Astrocyte of the hippocampus (primary cell): Measurements from ENCODE around the gene CHORDC1.
"Not testable (repeated sequence)": the region's sequence is repeated elsewhere in the genome, so short reads cannot be mapped to it uniquely, and the experiment has no call there.

Source experiments
- DNase-seq: peaks from one replicate; pipeline ENCODE4 v3.0.0; 2011; ENCODE audit warnings: low read depth, low spot score

The CHORDC1 gene

DNA sequence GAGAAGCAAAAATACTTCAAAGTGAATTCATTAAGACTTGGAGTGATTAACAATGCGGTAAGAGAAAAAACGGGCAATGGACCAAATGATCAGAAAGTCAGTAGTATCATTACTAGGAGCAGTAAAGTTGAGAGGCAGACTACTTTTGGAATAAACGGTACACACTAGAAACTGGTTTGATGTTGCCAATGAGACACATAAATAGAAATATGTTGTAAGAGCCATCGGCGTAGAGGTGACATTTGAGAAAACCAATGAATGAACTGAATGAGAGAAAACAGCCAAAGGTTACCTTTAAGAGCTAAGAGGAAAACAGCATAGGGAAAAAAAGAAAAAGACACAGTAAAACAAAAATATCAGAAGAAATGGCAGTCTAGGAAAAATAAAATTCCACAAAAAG lies 6.2 kb downstream of the CHORDC1 start:
- DNase-seq, result no peak

DNA sequence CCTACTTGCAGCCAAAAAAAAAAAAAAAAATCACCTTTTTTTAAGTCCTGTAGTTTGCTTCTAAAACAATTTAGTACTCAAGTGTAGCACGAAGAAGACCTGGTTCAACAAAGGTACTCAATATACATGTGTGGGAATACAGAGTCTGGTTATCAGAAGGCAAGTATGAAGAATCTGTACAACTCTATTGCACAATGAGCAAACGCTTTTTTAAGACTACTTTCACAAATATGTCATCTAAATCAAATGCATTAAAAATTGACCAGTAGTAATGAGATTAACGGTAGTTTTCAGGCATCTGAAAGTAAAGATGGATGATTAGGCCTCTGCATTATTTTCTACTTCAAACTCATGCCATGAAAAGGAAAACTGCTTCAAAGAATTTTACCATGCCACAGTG lies 9.5 kb downstream of the CHORDC1 start:
- no peak for DNase-seq

DNA sequence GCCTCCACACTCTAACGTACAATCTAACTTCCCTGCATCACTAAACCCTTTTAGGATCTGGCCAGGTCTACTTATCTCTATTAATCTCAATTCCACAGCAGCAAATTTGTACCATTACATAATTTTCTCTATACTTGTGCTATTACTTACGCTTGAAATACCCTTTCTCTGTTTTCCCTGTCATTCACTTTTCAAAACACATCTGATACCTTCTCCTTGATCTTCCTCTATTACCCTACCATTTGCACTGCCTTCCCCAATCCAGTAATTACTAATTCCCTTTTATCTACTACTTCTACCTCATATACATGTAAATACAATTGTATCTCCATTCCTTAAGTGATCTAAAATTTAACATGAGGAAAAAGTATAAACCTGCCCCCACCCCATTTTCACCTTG lies 14.0 kb downstream of the CHORDC1 start:
- no peak for DNase-seq

DNA sequence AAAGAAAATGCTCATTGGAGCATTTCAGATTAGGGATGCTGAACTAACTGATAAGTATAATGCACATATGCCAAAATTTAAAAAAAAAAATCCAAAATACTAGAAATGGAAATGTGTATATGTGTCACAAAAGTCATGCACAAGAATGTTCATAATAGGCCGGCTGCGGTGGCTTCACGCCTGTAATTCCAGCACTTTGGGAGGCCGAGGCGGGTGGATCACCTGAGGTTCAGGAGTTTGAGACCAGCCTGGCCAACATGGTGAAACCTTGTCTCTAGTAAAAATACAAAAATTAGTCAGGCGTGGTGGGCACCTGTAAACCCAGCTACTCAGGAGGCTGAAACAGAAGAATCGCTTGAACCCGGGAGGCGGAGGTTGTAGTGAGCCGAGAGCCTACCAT lies 14.9 kb downstream of the CHORDC1 start:
- DNase-seq, result not testable (repeated sequence)

DNA sequence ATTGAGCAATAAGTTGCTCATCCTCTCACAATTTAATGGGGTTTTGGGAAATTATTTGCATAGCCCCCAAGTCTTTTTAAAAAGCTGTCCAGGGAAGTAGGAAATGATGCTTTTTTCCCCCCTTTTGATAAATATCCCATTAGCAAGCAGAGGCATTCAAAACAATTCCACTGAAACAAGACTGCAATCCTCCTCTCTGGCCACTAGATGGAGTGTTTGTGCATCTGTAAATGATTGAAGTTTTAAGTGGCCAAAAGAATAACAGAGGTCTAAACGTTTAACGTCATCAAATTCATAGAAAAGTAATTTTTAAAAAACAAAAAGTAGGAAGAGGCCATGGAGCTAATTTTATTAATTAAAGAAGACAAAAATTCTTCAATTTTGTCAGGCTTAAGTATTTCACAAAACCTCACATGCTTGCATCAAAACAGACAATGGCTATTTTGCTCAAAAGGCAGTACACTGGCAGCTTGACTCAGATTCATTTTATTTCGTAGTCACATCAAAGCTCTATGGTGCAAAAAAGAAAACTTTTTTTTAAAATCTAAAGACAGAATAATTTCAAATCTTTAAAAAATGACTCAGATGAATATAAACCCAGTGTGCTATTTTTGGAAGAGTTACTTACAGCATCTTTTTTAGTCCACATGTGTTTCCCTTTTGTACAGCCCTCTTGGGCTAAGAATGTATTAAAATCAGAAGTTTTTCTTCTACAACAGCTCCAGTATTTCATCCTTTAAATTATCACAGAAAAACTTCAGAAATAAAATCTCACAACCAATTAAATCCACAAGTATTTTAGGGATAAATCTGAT lies 17.8 kb downstream of the CHORDC1 start:
- DNase-seq, result peak; percentile 64

DNA sequence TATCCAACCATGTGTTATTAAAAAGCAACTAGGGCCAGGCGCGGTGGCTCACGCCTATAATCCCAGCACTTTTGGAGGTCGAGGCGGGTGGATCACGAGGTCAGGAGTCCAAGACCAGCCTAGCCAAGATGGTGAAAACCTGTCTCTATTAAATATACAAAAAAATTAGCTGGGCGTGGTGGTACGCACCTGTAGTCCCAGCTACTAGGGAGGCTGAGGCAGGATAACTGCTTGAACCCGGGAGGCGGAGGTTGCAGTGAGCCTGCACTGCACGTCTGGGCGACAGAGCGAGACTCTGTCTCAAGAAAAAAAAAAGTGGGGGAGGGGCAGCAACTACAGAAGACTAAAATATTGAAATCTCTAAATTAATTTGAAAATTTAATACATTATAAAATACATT lies 18.4 kb downstream of the CHORDC1 start:
- no peak for DNase-seq

DNA sequence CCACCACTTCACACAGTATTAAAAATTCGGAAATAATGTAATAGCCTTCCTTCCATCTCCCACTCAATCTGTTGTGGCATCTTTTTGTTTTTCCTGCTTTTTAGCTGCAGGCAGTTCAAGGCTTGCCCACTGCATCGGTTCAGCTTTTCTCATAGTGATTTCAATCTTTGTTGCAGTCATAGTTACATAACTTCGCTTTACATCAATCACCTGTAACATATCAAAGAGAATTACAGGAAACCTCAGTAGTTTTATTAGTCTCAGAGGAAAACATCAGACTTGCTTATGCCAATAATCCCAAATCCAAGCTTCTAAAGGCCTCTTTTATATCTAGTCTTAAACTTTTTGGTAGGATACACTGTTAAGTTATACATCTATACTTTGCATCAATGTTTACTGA lies 20.5 kb downstream of the CHORDC1 start:
- no peak for DNase-seq

DNA sequence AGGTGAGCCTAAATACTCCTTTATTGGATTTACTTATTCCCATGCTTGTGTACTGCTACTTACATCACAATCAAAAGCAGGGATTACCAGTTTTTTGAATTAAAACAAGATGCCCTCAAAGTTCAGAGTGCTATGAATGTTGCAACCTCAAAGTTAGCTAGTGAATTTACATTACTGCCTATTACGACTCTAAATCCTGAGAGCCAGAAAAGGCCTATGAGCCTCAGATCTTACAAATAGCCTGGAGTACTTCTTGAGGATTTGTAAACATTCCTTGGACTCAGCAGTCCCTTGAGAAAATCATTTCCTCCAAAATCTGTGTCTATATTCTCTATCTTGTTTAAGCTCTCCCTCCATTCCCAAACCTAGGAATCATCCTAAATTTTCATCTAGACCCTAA lies 25.5 kb downstream of the CHORDC1 start:
- no peak for DNase-seq

DNA sequence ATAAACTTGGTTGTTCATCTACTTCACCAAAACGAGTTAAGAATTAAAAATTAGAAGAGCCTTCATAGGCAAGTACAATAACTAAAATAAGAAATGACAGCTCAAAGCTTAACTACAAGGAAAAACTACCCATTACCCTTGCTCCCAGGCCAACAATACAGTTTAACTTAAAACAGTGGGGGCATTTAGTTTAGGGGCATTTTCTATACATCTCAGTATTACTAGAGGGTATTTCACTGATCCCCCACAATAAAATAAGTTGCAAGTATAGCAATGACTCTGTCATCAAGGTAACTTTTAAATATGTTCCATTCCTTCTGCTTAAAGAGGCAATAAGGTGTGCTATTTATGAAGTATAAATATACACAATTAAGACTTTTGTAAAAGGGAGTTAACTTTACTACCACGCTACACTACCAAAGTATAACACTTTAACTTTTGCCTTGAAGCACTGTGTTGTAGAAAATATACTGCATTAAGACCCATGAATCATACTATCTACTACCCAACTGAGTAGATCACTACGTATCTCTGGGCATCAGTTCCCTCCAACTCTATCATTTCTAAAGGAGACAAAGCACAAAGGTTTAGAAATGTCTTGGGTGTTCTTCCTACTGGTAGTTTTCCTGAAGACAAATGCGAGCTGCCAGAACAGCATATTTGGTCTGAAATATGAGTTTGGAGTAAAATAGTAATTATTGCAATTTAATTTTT lies 29.8 kb downstream of the CHORDC1 start:
- DNase-seq, result no peak

DNA sequence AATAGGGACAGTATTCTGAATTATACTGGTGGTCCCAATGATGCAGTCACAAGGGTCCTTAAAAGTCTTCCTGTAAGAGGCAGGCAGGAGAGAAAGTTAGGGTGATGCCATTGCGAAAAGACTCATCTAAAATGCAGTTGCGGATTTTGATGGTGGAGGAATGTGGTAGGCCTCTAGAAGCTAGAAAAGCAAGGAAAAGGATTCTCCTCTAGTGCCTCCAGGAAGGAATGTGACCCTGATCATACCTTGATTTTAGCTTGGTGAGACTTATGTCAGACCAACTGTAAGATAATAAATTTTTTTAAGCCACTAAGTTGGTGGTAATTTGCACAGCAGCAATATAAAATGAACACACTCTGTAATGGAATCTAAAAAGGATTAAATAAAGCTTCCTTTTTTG lies 33.8 kb downstream of the CHORDC1 start:
- no peak for DNase-seq

DNA sequence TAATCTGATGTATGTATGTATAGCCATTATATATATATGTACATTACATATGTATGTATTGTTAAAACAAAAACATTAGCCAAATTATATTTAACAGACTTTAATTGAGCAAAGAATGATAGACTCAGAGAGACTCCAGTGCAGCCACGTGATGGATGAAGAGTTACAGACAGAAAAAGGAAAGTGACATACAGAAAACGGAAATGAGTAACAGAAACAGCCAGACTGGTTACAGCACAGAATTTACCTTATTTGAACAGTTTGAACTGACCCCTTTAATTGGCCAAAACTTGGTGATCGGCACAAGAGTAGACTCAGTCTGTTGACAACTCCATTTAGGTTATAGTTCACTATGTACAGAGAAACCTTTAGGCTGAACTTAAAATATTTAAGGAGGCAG lies 35.0 kb downstream of the CHORDC1 start:
- DNase-seq, result no peak

DNA sequence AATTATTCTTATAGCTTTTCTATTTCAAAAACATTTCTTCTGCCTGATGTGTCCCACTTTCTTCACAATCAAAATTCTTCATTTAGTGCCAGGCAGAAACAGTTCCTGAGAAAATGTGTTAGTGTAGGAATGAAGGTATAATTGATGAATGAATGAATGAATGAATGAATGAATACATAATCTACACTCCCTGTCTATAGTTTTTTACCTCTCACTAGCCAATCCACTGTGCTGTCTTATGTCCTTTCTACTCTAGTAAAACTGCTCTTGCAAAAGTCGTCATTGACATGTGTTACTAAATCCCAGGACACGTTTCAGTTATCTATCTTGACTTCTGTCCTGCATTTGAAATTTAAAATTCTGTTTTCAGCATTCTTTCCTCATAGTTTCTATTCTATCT lies 42.9 kb downstream of the CHORDC1 start:
- no peak for DNase-seq

DNA sequence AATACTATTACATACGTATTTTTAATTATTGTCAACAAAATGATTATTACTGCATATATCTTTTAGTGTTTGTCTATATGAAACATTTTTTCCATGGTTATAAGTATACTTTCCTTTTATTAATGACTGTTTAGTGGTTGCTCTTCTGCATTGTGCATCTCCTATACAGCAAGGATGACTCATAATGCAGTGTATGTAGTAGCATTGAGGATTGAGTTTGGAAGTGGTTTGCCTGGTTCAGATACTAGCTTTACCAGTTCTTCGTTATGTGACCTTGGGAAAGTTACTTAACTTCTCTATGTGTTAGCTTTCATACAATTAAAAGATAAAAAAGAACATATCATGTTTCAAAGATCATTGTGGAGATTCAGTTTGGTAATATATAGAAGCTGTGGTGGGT lies 44.1 kb downstream of the CHORDC1 start:
- DNase-seq, result no peak

DNA sequence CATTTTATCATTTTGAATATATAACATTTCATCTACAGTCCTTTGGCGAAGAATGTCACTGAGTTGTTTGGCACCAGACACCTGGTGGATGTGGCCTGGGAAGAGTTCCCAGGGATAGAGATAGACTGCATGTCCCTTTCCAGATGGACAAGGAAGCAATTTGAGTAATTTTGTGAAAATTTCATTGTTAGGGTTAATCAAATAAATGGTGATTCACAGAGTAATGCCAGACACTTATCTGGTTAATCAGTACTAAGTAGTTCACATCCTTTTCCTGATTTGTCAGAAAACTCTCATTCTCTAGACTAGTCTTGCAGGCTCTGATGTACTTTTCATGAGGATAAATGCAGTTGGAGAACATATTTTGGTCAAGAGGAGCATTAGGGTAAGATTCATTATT lies 46.8 kb downstream of the CHORDC1 start:
- DNase-seq, result no peak

DNA sequence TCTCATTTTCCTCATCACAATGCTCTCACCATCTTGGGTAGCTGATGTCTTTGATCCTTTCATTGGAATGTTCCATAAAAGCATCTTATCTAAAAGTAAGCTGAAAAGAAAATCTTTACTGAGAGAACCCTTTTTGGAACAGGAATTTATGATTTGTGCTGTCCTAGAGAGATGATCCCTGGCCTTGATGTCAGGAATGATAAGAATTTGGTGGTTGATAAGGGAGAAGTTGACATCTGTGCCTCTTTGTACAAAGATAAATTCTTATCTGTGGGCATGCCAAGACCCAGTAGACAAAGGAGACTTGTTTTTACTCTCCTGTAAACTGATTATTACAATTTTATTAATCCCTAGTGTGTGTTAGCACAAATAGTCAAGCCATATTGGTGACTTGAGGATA lies 51.5 kb downstream of the CHORDC1 start:
- no peak for DNase-seq

DNA sequence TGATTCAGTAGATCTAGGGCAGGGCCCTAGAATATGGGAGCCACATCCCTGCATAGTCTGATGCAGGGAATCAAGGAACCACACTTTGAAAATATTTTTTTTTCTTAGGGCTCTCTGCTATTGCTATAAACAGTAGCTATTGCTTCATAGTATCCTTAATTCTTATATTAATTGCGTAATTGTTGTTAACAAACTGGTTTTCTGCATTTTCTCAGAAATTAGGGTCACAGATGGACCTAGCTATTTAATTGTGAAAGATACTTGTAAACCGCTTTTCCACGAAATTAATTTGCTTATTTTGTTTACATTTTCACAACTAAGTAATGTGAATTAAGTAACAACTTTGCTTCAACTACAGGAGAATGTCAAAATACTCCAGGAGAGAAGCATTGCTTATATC lies 54.3 kb downstream of the CHORDC1 start:
- no peak for DNase-seq

DNA sequence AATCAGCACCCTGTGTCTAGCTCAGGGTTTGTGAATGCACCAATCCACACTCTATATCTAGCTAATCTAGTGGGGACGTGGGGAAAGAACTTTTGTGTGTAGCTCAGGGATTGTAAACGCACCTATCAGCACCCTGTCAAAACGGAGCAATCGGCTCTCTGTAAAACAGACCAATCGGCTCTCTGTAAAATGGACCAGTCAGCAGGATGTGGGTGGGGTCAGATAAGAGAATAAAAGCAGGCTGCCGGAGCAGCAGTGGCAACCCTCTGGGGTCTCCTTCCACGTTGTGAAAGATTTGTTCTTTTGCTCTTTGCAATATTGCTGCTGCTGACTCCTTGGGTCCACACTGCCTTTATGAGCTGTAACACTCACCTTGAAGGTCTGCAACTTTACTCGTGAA lies 55.1 kb downstream of the CHORDC1 start:
- not testable (repeated sequence) for DNase-seq

DNA sequence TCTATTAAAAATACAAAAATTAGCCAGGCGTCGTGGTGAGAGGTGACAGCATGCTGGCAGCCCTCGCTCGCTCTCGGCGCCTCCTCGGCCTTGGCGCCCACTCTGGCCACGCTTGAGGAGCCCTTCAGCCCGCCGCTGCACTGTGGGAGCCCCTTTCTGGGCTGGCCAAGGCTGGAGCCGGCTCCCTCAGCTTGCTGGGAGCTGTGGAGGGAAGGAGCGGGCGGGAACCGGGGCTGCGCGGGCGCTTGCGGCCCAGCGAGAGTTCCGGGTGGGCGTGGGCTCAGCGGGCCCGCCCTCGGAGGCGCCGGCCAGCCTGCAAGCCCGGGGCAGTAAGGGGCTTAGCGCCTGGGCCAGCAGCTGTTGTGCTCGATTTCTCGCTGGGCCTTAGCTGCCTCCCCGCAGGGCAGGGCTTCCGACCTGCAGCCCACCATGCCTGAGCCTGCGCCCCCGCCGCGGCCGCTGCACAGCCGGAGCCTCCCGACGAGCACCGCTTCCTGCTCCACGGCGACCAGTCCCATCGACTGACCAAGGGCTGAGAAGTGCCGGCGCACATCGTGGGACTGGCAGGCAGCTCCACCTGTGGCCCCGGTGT lies 55.8 kb downstream of the CHORDC1 start:
- DNase-seq, result not testable (repeated sequence)
